HG03575 (cell line): ENCODE data around the gene RLF.
A peak's percentile ranks its signal among the peaks of the same experiment; 100 is the strongest.
"Not testable (repeated sequence)": the region's sequence is repeated elsewhere in the genome, so short reads cannot be mapped to it uniquely, and the experiment has no call there.

Source experiments
- ATAC-seq: cut with Tn5 transposase; IDR thresholded peaks from one replicate; pipeline ENCODE4 v1.9.1; 2021; ENCODE audit not compliant: unreplicated experiment, insufficient number of reproducible peaks, low FRiP score; ENCODE audit errors: extremely low read depth

Gene RLF

DNA sequence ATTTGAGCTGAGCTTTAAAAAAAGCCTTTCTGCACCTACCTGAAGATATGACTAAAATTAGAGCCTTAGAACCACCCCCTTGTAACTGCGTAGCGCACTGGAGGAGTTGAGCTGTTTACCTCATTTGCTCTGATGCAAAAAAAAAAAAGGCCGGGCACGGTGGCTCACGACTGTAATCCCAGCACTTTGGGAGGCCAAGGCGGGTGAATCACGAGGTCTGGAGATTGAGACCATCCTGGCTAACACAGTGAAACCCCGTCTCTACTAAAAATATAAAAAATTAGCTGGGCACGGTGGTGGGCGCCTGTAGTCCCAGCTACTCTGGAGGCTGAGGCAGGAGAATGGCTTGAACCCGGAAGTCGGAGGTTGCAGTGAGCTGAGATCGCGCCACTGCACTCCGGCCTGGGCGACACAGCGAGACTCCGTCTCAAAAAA, 60.3 kb downstream of the RLF start:
- not testable (repeated sequence) for ATAC-seq

DNA sequence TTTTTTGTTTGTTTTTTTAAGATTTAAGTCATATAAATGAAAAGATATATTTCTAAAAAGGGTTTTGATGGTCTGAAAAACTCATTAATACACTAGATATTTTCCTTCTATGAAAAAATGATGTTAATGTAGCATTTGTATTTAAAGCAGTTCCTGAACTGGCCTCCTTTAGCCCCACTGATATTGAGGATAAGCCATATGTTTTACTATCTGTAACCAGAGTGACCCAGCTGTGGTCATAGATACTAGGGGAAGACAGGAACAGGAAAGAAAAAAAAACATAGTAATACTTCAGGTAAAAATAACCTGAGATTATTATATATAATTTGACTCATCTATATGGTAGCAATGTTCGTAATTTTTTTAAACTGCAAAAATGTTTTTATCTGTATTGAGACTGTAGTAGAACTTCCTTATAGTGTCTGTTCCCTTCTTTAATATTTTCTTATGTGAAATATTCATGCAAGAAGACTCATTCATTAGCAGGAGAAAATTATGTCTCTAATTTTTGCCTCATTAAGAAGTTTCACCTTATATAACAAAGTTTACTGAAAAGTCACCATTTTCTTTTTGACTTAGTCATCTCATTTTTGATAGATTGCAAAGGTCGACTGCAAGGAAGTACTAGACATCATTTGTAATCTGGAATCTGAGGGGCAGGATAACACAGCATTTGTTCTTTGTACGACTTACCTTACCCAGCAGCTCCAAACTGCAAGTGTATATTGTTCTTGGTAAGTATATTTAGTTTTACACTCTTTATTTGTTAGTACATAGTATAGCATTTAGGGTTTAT, 61.0 kb downstream of the RLF start:
- no peak for ATAC-seq

DNA sequence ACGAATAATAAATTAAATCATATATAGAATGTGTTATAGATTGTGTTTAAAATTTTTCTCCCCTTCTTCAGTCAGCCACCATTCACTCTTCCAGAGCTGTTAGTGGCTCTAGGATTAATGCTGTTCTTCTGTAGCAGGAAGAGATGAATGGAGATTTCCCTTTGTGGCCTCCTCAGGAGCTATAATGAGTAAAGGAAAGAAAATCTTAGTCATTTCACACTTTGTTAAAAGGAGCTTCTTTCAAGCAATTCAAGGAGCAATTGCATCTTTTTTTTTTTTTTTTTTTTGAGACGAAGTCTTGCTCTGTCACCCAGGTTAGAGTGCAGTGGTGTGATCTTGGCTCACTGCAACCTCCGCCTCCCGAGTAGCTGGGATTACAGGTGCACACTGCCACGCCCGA, 62.9 kb downstream of the RLF start:
- no peak for ATAC-seq

DNA sequence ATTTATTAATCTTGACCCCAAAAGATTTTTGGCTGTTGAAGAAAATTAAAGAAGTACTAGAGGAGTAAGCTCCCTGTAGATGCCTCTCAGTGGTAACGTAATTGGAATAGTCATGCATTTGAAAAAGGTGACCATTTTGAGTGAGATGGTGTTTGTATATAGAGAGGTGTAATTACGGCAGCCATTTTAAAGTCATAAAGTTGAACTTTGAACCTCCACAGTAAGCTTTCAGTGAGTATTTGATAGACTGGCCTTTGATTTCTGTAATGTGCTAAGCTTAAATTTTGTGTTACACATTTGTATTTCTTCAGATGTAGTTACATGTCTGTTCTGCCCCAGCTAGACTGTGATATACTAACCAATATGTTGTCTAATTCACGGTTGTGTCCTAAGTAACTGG, 65.0 kb downstream of the RLF start:
- ATAC-seq = no peak

DNA sequence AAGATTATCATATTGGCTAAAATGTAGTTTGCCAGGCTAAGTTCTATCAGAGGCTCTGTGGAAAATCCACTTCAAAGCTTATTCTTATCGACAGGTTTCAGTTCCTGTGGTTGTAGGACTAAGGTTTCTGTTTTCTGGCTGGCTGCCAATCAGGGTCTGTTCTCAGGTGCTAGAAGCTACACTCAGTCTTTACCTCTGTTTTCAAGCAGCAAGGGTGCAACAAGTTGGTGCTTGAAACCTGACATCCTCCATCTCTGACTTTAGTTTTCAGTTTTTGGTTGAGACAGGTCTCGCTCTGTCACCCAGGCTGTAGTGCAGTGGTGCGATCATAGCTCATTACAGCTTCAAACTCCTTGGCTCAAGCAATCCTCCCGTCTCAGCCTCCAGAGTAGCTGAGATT, 71.3 kb downstream of the RLF start:
- ATAC-seq = peak; percentile 81

DNA sequence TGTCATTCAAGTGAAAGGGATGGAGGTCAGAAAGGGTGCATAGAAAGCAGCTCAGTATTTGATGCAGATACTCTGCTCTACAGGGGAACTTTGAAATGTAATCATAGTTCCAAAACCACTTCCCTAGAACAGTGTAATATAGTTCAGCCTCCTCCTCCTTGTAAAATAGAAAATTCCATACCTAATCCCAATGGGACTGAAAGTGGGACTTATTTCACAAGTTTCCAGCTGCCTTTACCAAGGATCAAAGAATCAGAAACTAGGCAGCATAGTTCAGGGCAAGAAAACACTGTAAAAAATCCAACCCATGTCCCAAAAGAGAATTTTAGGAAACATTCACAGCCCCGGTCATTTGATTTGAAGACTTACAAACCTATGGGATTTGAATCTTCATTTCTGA, 78.4 kb downstream of the RLF start:
- ATAC-seq = no peak

DNA sequence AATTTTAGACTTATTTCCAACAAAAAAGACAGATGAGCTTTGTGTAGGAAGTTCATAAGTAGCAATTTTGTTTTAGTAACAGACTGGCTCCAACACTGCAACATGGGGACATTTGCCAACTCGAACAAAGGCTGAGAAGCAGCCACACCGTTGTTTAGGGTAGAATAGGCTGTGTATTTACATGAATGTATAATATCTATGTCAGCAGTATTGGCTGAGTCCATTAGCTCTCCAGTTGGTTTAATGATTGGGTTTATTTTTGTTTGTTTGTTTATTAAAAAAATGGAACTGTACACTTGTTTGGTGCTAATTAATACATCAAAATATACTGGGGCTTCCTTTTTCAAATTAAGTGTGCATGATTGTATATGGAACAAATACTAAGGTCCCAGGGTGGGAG, 79.2 kb downstream of the RLF start:
- ATAC-seq = no peak

DNA sequence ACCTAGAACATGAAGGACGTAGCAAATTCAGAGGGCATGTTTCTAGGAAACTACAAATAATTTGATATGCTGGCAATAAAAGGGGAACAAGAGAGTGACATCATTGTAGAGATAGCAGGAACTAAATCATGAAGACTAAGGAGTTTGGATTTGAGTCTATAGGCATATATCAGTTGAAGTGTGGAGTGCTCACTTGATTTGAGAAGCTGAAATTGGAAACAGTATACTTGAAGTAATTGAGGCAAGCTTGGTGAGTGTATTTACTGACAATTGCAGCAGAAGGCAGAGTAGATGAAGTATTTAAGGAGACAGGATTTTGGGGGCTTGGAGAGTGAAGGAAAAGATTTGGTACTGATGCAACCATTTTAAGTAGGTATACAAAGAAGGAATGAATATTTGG, 80.2 kb downstream of the RLF start:
- ATAC-seq = peak; percentile 9

DNA sequence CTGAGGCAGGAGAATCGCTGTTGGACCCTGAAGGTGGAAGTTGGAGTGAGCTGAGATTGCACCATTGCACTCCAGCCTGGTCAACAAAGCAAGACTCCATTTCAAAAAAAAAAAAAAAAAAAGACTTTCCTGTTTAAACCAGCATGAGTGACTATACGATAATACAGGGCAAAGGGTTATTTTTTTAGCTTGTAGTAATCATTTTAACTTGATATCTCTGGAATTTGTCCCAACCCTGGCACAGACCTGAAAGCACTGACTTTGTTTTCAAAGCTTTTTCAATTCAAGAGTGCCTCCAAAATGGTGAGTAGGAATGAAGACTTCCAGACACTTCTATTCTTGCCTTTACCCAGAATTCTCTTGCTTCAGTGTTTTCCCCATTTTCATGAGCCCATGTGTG, 82.2 kb downstream of the RLF start:
- no peak for ATAC-seq

DNA sequence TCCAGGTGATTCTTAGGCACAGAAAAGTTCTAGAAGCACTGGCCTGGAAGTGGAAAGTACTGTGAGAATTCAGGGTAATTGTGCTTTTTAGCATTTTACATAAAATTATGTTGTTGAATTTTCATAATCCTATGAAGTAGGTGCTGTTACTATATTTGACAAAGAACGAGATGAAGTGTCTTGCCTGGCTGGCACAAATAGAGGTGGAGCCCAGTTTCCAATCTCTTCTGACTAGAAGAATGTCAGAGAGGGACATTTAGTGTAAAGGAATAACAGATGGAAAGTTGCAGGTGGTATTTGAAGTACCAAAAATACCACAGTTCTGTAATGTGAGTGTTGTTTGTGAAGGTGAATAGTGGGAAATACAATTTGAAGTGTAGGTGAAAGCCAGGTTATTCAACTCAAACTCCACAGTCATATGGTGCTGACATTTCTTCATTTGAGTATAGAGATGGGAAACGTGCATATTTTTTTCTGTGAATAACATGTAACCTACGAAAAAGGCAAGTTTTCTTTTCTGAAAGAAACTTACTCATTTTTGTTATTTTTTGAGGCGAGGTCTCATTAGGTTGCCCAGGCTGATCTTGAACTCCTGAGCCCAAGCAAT, 83.1 kb downstream of the RLF start:
- no peak for ATAC-seq

DNA sequence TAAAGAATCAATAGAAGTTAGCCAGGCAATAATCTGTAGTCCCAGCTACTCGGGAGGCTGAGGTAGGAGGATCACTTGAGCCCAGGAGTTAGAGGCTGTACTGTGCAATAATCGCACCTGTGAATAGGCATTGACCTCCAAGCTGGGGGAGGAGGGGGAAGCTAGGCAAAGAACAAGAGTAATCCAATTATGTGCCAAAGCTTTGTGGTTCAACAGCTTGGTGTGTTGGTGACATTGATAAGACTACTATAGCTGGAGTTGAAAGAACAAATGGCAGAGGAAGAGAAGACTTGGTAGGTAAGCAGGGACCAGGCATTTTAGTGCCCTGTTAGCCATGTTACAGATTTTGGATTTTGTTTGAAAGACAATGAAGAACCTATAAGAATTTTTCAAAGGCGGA, 84.5 kb downstream of the RLF start:
- no peak for ATAC-seq

DNA sequence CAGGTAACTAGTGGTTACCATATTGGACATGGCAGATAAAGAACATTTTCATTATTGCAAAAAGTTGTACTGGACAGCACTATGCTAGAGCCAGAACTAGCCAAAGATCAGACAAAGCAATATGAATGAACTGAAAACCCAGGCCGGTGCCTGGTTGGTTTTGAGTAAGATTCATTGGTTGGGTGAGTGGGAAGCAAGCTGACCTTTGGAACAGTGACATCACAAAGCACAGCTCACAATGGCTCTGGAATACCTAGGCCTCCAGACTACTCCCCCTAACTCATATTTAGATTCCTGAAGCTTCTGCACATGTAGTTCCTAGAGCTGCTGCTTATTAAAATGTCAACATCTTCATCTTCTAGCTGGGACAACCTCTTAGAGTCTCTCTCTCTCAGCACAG, 86.5 kb downstream of the RLF start, which contains the start of gene TMCO2:
Gene TMCO2 (plus strand): TSS at position 283 of the 400 bp plus-strand sequence. CDS start 57 bp downstream, at position 340.
- no peak for ATAC-seq

DNA sequence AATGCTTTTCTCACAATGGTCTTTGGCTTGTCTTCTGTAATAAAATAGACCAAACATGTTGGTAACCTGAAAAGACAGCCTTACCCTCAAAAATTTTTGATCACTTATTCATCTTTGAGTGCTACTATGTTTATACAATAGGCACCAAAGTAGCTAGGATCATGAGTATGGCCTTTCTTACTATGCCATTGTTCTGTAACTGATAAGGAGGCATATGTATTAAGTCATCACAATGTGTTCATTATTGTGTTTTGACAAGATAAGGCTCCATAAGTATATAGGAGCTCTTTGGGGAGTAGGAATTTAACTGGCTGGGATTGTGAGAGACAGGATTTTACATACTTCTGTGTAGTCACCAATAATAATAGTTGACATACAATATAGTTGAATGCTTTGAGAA, 87.2 kb downstream of the RLF start:
- no peak for ATAC-seq

DNA sequence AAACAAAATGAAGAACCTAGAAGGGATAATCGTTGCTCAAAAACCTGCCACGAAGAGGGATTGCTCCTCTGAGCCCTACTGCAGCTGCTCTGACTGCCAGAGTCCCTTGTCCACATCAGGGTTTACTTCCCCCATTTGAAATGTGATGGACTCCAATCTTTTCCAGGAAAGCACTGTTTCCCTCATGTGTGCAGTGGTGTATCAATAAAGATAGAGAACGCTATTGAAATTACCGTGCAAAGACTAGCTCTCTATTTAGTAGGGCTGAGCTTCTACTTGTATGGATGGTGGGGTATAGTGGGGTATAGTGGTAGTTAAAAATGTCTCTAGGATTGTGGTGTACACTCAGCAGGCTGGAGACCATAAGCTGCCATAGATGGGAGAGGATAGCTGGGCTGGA, 90.3 kb downstream of the RLF start:
- ATAC-seq = no peak

DNA sequence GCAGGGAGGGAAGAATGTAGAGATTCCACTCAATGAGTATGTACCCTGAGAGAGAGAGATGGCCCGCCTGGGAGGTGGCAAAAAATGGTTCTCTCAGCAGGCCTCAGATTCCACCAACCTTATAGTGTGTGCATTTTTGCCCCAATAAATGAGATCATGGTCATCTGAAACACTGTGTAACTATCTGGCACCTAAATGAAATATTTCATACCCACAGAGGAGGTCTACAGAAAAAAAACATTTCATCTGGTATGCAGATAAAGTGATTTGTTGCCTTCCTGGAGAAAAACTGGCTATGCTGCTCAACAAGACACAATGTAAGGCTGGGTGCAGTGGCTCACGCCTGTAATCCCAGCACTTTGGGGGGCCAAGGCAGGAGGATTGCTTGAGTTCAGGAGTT, 91.4 kb downstream of the RLF start:
- ATAC-seq = no peak

DNA sequence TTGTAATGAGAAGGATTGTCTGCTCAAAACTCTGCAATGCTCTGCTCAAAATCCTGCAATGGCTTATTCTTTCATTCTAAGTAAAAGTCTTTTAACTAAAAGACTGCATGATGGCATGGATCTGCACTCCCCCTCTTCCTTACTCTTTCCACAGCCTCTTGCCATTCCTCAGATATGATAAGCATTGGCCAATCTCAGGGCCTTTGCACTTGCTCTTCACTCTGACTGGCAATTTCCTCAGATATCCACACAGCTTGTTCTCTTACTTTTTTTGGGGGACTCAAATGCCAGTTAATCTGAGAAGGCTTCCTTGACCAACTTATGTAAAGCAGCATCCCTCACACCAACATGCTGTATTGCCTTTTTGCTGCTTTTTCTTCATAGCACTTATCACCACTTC, 94.0 kb downstream of the RLF start:
- ATAC-seq = no peak

DNA sequence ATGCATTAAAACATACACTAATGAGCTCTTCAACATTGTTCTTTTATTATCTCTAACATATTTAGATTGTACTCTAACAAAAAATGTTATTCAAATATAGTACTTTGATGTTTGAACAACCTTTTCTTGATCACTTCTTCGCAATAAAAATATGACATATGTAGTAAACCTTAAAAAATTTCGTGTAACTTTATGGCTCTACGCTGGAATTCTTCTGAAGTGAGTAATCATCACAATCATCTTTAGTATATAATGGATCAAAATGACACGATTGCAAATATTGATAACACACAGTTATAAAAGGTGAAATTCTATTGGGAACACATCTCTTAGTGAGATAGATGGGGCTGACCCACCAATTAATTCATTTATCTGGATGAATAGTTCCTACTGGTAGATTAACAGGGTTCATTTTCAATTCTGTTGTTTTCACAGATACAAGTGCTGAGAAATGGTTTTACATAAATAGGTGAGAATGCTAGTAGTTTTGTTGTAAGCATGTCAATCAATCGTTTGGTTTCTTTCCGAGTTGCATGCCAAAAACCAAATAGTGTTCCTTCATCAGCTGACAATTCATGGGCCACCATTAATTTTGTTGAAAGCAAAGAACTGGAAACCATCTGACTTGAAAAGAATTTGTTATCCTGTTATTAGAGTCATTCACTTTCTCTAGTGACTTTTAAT, 95.4 kb downstream of the RLF start:
- ATAC-seq = no peak

DNA sequence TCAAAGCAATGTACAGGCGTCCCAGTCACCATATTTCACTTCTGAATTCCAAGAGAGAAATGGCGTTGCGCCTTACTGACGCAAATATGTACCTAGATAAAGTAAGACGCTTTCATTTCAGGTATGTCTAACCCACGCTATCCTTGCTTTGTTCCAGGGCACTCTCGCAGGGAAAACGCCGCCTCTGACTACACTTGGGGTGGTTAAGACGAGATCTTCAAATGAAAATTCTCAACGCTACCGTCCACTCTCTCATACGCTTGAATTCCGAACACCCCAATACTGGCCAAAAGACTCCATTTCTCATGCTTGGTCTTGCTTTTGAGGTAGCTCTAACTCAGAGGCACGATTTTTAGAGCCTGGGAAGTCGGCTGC, 96.1 kb downstream of the RLF start:
- ATAC-seq = no peak

DNA sequence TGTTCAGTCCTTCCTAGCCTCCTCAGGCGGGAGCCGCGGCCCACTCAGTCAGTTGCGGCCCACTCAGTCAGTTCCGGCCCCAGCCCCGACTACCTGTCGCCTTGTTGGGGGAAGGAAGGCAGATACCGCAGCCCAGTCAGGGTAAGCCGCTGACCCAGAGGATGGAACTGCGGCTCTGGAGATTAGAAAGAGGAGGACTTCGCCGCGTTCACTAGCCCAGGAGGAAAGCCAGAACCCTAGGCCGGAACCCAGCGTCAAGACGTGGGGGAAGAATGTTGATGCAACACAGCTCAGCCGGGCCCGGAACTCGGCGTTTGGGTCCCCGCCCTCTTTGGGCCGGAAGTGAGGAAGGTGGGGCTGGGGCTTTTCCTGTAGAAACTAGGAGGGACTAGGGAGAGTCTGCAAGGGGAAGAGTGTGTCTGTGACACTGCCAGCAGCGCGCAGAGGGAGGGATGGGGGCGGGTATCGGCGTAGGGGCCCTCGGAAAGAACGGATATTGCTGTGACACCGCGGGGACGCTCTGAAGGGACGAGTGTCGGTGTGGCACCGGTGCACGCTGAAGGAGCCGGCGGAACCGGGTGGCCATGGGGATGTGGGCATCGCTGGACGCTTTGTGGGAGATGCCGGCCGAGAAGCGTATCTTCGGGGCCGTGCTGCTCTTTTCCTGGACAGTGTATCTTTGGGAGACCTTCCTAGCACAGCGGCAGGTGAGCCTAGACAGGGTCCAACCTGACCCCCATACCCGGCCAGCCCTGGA, 96.7 kb downstream of the RLF start, which contains the start of gene ZMPSTE24:
Gene ZMPSTE24 (plus strand): TSS at position 549 of the 757 bp plus-strand sequence. CDS start 36 bp downstream, at position 585.
- no peak for ATAC-seq

DNA sequence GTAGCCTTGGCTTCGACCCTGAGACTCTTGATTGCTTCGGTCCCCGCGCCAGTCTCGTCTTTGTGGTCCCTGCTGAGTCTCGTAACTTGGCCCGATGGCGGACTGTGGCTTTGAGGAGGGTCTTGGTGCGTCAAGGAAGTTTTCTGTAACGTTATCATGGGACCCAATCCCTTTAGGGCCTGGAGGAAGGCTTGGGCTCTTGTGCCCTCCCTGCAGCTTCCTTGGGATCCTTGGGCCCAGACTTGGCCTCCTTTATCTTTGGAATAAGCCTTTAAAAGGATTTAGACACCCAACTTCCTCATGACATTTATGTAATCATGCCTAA, 97.2 kb downstream of the RLF start:
- ATAC-seq = no peak
